SIG-M5 treated with dmso at 0.1 percent for 504 hours (cell line): ENCODE data around the gene PNKP.

ENCODE experiments used
- DNase-seq: peaks from one replicate; lab custom pipeline; 2025; ENCODE audit not compliant: unreplicated experiment; lab: John Stamatoyannopoulos, UW

The PNKP gene

DNA sequence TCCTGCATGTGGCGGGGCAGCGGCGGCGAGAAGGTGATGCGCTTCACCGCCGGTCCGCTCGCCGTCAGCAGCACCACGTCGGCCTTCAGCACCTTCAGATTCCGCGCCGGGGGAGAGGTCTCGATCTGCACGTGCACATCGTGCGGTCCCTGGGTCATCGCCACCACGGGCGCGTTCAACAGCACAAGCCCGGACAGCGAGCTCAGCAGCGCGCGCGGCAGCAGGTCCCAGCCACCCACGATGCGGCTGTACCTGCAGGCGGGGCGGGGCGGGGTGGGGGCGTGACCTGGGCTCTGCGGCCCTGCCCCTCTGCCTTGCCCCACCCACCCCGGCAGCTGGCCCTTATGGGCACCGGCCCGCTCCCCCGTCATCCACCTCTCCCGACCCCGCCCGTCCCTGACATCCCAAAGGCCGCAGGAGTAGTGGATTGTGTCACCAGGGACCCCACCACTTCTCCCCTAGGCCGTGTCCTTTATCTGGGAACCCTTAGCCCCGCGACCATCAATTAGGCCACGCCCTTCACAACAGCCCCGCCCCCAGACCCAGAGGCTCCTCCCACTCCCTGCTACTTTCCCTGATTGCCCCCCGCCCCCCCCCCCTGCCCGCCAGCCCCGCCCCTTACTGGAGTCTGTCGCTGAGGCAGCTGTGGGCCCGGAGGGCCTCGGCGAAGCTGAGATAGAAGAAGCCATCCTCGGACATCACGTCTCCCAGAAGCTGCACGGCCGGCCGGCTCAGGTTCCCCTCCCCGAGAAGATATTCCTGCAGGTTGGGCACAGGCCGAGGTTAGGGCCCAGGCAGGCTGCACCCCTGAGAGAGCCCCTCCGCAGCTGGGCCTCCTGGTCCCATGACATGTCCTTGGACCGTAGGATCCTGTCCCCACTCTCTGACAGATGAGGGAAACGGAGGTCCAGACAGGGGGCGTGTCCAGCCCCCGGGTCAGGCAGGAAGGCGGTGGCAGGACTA, 23.3 kb upstream of the PNKP start:
- no peak for DNase-seq

DNA sequence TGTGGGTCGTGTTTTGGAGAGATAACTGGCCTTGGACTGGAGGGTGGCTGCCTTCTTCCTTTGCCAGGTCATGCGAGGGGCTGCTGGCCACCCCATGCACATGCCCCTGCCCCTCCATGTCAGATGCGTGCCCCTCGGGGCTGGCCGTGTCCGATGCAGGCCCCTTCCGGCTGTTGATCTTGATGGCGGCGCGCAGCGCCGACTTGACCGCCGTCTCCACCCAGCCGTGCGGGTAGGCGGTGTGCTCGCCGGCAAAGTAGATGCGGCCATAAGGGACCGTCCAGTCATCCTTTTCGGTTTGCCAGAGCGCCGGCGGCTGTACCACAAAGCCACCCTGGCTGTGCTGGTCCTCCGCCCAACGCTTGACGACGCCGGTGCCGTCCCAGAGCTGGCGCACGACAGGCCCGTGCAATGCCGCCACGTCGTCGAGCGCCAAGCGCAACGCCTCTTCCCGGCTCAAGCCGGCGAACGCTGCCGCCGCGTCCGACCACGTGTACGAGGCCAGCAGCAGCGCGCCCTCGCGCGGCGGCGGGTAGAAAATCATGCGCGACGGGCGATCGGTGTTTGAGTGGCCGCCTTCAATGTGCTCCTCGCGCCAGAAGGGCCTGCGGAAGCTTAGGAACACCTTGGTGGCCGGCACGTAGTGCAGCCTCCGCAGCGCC, 22.4 kb upstream of the PNKP start:
- DNase-seq, result peak; percentile 10

DNA sequence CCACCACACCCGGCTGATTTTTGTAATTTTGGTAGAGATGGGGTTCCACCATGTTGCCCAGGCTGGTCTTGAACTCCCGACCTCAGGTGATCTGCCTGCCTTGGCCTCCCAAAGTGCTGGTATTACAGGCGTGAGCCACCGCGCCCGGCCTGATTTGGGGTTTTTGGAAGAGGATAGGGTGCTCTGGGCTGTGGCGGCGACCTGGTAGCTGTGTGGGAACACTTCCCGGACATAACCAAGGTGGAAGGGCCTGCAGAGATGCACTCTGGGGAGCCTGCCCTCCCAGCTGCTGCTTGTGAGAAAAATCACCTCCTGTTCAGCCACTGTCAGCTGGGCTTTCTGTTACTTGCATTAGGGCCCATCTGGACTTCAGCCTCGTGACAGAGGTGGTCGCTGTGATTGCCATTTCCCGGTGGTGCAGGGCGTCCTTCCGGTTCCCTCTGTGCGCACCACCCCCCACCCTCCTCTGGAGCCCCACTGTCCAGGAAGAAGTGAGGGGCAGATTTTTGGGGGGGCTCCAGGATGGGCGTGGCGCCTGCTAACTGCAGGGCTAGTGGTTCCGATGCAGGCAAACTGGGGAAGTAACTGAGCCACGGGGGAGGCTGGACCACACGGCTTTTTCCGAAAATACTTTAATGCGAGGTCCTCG, 21.8 kb upstream of the PNKP start:
- DNase-seq, result no peak

DNA sequence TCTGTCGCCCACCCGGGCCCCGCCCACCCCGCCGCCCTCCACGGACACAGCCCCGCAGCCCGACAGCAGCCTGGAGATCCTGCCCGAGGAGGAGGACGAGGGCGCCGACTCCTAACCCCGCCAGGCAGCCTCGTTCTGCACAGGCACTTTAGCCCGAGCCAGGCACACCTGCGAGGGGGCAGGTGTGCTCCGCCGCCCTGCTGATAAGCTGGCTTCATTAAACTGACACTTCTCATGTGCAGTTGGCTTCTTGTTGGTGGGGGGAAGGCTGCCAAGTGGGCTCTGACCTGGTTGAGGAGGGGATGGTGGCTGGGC, 21.1 kb upstream of the PNKP start:
- DNase-seq, result no peak

DNA sequence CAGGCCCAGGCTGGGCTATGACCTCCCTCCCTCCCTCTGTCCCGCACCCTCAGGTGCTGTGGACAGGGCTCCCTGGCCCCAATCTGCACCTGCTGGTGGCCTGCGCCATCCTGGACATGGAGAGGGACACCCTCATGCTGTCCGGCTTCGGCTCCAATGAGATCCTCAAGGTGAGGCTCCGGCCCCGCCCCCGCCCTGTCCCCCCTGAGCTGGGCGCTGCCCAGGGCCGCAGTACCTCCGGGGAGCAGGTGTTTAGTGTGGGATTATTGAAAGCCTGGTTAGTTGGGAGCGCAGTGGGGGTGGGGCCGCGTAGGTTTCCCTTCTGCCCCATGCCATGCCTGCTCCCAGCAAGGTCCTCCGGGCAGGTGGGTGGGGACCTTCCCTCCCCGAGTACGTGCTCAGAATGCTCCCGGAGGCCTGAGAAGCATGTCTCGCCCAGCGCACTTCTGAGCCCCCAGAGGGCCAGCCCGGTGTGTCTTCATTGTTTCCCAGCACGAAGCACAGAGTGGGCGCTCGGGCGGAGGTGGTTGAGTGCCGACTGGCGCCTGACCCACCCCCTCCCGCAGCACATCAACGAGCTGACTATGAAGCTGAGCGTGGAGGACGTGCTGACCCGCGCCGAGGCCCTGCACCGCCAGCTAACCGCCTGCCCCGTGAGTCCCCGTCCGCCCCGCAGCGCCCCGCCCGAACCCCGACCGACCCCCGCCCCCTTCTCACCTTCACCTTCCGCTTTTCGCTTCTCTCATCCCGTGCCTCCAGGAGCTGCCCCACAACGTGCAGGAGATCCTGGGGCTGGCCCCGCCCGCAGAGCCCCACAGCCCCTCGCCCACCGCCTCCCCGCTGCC, 20.5 kb upstream of the PNKP start:
- DNase-seq, result no peak

DNA sequence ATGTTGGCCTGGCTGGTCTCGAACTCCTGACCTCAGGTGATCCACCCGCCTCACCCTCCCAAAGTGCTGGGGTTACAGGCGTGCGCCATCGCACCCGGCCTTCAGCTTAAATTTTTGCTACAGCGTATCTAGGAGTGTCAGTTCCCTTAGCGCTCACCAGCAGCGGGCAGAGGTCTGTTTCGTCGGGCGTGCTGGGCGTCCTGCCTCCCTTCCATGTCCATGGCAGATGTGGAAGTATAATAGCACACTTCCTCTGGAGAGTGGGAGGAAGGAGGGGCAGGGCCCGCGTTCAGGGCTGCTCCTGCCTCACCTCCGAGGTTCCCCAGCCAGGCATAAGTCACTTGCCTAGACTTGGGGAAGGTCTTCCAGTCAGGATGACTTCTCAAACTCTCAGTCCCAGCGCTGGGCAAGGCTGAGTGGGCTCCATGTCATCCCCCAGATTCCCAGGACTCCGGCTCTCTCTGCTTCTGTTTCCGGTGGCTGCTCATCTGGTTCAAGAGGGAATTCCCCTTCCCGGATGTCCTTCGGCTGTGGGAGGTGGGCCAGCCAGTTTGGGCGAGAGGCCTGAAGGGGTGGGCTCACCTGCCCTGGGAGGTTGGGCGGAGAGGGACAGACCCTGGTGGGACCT, 19.8 kb upstream of the PNKP start:
- DNase-seq, result no peak

DNA sequence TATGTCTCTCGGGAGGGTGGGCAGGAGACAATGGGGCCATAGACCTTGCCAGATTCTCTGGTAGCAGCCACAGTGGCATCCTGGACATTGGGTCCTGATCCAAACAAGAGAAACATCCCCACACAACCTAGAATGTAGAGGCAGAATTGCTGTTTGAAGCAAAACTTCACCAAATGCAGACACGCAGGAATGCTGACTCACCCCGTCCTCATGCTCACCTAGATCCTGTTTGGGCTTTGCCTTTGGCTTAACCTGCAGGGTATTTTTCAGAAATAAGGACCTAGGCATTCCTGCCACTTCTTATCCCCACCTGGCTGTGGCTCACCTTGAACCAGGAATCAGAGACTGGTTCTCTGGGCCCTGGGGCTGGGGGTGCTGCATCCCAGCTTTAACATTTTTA, 17.4 kb upstream of the PNKP start:
- no peak for DNase-seq

DNA sequence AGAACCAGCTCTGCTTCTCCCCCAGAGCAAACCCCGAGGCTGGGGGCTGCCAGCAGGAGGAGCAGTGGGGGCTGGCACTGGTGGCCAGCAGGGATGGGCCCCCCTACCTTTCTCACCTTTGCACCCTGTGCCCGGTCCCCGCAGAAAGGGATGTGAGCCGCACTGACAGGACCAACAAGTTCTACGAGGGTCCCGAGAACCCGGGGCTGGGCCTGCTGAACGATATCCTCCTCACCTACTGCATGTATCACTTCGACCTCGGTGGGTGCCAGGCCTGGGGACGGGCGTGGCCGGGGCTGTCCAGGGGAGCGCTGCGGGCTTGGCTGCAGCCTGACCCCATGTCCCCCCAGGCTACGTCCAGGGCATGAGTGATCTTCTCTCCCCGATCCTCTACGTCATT, 16.7 kb upstream of the PNKP start:
- no peak for DNase-seq

DNA sequence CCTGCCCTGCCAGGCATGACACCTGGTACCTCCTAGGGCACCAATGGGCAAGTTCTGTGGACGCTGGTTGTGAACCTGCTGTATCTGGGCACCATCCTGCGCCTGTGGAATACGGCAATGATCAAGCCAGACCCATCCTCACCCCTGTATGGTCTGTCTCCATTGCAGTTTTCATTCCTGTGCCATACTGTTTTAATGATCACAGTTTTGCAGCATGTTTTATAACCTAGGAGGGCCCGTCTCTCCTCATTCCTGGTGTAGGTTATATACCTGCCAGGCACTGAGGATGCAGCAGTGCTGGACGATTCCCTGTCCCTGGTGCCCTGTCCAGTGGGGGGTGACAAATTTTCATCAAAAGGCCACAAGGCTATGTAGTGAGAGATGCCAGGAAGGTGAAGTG, 15.7 kb upstream of the PNKP start:
- DNase-seq, result no peak

DNA sequence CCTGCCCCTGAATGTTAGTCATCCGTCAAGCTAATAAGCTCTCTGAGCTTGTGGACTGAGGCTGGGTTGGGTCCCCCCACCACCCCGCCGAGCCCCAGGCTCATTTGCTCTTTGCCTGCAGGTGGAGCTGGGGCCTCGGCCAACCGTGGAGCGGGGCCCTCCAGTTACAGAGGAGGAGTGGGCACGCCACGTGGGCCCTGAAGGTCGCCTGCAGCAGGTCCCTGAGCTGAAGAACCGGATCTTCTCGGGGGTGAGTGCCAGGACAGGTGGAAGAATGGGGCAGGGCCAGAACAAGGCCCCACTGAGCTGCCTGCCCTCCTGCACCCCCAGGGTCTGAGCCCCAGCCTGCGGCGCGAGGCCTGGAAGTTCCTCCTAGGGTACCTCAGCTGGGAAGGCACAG, 15.3 kb upstream of the PNKP start:
- DNase-seq, result no peak

DNA sequence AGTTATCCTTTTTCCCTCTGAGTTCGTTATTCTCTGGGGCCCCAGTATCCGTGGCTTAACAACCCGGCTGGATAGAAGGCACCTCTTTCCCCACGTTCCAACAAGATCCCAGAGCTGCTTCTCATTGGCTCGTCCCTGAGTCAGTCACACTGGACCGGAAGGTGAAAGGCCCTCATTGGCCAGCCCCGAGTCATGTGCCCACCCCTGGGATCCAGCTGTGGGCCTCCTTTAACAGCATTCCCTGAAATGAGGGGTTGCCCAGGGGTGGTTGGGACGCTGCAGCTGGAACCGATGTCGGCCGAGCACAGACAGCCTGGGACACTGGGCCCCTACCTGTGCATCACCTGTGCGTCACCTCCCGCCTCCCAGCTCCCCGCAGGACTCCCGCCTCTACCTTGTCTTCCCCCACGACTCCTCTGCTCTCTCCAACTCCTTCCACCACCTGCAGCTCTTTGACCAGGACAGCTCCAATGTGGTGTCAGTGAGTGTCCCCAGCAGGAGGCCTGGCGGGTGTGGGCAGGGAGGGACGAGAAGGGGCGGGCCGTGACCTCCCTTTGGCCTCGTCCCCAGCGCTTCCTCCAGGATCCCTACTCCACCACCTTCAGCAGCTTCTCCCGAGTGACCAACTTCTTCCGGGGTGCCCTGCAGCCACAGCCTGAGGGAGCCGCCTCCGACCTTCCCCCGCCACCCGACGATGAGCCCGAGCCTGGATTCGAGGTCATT, 14.5 kb upstream of the PNKP start:
- DNase-seq, result no peak

DNA sequence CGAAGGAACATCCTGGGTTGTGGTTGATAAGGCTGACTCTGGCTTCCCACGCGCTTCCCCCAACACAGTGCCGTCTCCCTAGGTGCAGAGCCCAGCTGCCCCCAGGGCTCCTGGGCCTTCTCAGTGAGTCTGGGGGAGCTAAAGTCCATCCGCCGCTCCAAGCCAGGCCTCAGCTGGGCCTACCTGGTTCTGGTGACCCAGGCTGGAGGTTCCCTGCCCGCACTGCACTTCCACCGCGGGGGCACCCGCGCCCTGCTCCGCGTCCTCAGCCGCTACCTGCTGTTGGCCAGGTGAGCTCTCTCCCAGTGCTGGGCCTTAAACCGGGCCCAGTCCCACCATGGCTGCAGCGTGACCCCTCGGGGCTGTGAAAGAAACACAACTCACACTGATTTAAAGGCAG, 13.8 kb upstream of the PNKP start:
- no peak for DNase-seq

DNA sequence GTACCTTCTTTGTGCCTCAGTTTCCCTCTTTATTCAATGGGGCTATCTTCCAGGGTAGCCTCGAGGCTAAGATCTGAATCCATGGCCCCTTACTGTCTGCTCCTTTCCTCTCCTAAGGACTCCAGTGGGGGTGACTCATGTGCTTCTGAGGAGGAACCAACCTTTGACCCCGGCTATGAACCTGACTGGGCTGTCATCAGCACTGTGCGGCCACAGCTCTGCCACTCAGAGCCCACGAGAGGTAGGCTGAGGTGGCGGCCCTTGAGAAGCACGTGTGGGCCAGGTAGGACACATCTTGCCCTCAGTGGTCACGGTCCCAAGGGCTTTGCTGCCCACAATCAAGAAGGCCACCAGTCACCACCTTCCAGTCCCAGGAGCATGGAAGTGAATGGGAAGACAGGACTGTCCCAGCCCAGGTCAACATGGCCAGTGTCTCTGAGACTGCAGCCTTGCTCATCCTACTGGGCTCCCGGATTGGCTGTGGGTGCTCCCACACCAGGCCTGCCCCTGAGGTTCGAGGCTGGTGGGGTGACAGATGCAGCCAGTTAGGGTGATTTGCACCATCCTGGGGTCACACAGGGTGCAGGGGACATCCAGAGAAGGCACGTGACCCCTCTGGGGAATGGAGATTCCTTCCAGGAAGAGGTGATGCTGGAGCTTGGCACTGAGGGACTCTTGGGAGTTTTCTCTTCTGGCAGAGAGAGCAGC, 12.9 kb upstream of the PNKP start:
- DNase-seq, result no peak

DNA sequence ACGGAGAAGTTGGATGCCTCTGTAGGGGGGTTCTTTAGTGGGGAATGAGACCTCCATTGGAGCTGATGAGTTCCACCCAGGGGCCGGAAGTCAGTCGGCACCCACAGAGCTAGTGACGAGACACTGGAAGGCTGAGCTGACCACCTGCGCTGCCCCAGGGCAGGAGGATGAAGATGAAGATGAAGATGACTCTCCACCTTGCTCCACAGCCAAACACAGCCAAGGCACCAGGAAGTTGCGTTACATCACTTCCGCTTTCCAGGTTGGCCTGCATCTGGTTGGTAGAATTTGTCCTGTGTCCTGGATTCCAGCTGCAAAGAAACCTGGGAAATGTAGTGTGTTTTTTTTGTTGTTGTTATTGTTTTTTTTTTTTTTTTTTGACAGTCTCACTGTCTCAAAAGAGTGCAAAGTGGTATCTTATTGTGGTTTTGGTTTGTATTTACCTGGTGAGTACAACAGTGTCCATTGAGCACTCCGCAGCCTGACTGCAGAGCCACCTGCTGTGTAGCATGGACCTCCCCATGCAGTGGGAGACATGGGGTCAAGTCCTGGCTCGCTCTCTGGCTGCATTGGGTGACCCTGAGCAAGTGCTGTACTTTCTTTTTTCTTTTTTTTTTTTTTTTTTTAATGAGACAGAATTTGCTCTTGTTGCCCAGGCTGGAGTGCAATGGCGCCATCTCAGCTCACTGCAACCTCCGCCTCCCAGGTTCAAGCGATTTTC, 12.0 kb upstream of the PNKP start:
- peak; percentile 43 for DNase-seq

DNA sequence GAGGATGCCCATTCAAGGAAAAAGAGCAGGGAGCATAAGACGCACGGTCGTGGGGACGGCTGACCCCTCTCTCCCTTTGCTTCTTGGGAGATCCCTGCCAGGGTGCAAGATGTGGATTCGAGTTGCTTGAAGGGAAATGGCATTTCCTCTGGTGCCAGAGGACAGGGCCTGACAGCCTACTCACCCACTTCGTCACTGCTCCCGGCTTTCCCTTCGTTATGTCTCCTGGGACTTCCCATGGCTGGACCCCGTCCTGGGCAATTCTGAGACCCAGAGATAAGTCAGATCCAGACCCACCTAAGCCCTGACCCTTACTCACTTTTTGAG, 11.3 kb upstream of the PNKP start:
- DNase-seq, result no peak

DNA sequence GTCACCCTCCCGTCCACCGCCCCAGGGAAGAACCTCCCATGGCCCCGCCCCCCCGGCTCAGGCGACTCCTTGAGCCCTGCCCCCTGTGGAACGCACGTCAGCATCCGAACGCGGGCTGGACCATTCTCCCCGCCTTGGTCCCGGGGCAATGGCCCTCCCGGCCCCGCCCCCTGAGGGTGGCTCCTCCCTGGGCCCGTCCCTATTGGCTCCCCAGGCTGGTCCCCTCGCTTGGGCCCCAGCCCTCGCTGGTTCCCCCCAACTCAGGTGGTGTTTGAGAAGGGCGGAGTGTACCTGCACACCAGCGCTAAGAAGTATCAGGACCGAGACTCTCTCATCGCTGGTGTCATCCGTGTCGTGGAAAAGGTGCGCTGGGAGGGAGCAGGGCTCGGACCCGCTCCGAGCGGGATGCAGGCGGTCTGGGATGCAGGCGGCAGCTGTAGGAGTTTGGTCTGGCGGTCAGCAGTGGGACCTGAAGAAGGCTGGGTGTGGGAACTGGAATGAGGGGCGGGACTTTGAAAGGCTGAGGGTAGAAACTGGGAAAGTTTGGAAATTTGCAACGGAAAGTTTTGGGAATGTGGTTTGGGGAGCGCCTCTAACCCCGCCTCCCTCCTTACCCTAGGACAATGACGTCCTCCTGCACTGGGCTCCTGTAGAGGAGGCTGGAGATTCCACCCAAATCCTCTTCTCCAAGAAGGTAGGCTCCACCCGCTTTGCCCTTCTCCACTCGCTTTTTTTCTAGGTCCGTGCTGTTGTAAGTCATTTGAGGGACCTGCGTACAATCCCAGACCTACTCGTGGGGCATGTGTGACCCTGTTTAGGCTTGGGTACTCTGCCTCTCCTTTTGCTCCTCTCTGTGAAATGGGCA, 10.7 kb upstream of the PNKP start:
- peak; percentile 93 for DNase-seq

DNA sequence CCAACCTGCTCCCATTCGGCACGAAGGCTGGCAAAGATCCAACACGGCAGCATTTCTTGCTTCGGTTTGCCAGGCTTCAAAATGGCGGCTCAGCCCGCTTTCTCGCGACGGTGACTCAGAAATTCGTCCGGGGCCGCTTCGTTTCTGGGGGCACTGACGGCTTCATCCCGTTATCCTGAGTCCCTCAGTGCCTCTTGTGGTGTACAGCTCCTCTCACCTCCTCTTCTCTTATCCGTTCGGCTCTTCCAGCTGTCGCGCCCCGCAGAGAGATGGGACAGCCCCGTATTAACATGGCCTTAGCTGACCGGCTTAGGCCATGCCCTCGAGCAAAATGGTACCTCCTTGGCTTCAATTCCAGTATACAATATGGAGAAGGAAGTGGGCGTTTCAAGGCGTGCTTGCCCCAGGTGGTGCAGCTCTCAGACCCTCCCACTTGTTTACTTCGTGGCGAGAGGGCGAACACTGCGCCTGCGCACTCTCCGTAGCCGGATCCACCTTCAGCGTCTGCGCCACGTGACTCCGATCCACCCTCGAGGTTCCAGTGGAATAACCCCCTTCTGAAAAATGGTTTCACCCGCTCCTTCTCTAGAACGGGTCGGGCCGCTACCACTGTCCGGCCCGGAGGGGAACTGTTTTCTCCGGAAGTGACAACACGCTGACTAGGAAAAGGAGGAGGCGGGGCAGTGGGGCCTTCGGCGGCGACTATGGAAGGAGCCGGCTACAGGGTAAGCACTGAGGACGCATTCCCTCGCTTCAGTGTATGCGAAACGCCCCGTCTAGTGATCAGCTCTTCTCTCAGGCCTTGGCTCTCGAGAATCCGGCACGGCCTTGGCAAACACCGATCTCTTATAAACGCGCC, 9.9 kb upstream of the PNKP start, which contains the start of the genes AKT1S1 and TBC1D17:
AKT1S1 (minus strand) TSS at position 336 of the 859 bp plus-strand sequence. CDS start 4,060 bp downstream, outside the sequence.
TBC1D17 (plus strand) TSS at position 683 of the 859 bp plus-strand sequence; CDS start at position 705, 22 bp downstream.
- DNase-seq, result peak; percentile 100
